ENCODE measurements around the gene ABLIM2. TPM values are rescaled to one million over a fixed set of nuclear protein-coding genes. Genes with fewer than 3 reads are reported as not detected.

The ABLIM2 gene
- total and polyA plus RNA-seq, 2 of the 8 experiments (the other 6 are each of a cell fraction or from before 2014, with no cell fraction given), result 2.8 to 3.0 TPM

DNA sequence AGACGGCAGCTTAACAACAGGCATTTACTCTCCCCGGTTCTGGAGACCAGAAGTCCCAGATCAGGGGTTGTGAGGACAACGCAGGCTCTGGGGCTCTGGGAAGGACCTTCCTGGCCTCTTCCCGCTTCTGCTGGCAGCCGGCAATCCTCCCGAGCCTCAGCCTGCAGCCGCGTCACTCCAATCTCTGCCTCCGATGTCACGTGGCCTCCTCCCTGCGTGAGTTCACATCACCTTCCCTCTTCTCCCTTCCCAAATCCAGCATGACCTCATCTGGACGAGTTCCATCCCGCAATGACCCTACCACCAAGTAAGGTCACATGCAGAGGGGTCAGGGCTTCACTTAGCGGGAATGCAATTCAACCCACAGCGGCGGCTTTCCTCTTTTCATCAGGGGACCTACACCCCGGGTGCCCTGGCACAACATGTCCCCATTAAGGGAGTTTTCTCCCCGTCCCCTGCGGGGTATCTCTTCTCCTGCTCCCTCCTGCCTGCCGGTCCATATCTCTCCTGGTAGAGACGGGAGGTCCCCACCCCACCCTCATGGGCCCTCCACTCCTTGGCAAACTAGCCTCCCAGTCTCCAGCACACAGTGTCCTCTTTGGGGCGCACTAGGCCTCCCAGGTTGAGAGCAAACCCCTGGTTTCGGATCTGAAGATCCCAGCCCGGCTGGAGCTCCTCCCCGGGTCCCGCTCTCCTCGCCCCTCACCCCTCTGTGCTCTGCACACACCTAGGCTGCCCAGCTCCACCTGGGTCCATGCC lies 25.5 kb downstream of the ABLIM2 start:
- H3K56ac ChIP-seq (replicated peaks; ENCODE audit: insufficient read length, low read depth, low read length), result no peak overlapping the region
- no peaks in the 10 kb centered on the region for H4K20me1 ChIP-seq (replicated peaks in 1 of 2; ENCODE audit: control insufficient read depth in 1 of 2, insufficient read depth in 2 of 2, low read length in 2 of 2)
- no peaks in the 10 kb centered on the region for H3K23me2 ChIP-seq (ENCODE audit: low read depth, low read length)
- H3K79me1 ChIP-seq (ENCODE audit: low read depth, low read length), result no peaks in the 10 kb centered on the region
- no peak overlapping the region for H3K27ac ChIP-seq (ENCODE audit: low read depth, low read length)
- H3K14ac ChIP-seq (ENCODE audit: insufficient read length), result no peak overlapping the region
- H3K9ac ChIP-seq (replicated peaks in 1 of 4; ENCODE audit: extremely low read depth in 1 of 4, low read depth in 3 of 4, low read length in 3 of 4), result no peak overlapping the region
- H2BK20ac ChIP-seq (ENCODE audit: low read length), result no peak overlapping the region
- H3K4me2 ChIP-seq (ENCODE audit: insufficient read depth in 1 of 2, low read depth in 2 of 2, low read length in 2 of 2), result no peak overlapping the region
- FAIRE-seq (no peak), DNase-seq (ENCODE audit: low read depth in 1 of 2, low spot score in 2 of 2) (no peak)
- 86% methylated on average over 24 of the region's 27 CpGs; no CpG with 5 or more reads in 1 of the 2 experiments for WGBS, 2 experiments (ENCODE audit: extremely low coverage in 1 of 2, insufficient coverage in 1 of 2, insufficient read length in 1 of 2, insufficient replicate concordance in 2 of 2, low coverage in 1 of 2, low lambda C conversion rate in 2 of 2, missing lambda C conversion rate in 1 of 2)
- H3K23ac ChIP-seq (ENCODE audit: insufficient read length), result no peak overlapping the region
- H4K8ac ChIP-seq (ENCODE audit: extremely low read depth, insufficient read depth, low read length), result no peak overlapping the region; the same call in 1 of the 2 replicates
- peaks cover 2 to 19% (median 12%) of the 10 kb centered on the region in 4 experiments for H3K4me1 ChIP-seq (replicated peaks in 1 of 4; ENCODE audit: control insufficient read depth in 3 of 4, insufficient read depth in 4 of 4, low read length in 3 of 4)
- H3K36me3 ChIP-seq (ENCODE audit: control insufficient read depth in 2 of 4, insufficient read depth in 4 of 4, low read length in 3 of 4), result no peaks in the 10 kb centered on the region
- CTCF ChIA-PET (ENCODE audit: partially characterized antibody), result interaction anchor here (1.1 to 1.6 kb wide), 3 partner anchors 11 to 23 kb away, joined by 3 to 6 read pairs (median 6); no protein-coding TSS in a partner anchor
- H3K4ac ChIP-seq (replicated peaks; ENCODE audit: insufficient read length, low read depth, low read length), result no peak overlapping the region
- H3K27me3 ChIP-seq (replicated peaks in 1 of 4; ENCODE audit: control insufficient read depth in 3 of 4, extremely low read depth in 1 of 4, insufficient read depth in 3 of 4, low read length in 3 of 4), result no peaks in the 10 kb centered on the region; a peak in 1 of 7 replicates
- no peaks in the 10 kb centered on the region for H3K9me3 ChIP-seq (ENCODE audit: insufficient read depth in 2 of 2, low read depth in 1 of 2, low read length in 1 of 2)
- H2AK5ac ChIP-seq (ENCODE audit: low read depth, low read length), result no peak overlapping the region
- no peak overlapping the region for H4K5ac ChIP-seq (ENCODE audit: insufficient read length, low read depth, low read length)
- H4K91ac ChIP-seq (replicated peaks; ENCODE audit: insufficient read length, low read length), result no peak overlapping the region
- TF ChIP-seq SP2 (IDR thresholded peaks at IDR 0.05; ENCODE audit: low read length) (no peak), EGR1 (IDR thresholded peaks at IDR 0.05; ENCODE audit: borderline replicate concordance, low read depth, low read length) (no peak)
- no peak overlapping the region for H3K4me3 ChIP-seq (ENCODE audit: extremely low read depth in 1 of 4, insufficient read depth in 2 of 4, low read depth in 3 of 4, low read length in 4 of 4)
- H2BK5ac ChIP-seq (ENCODE audit: low read depth, low read length), result no peak overlapping the region; the same call in 1 of the 2 replicates
- H3K79me2 ChIP-seq (ENCODE audit: control insufficient read depth in 1 of 2, insufficient read depth in 2 of 2, low read length in 2 of 2), result no peaks in the 10 kb centered on the region
- no peak overlapping the region for H2BK120ac ChIP-seq (replicated peaks; ENCODE audit: low read depth, low read length)
- POLR2A ChIA-PET (ENCODE audit: partially characterized antibody), result interaction anchor here (0.7 to 1.1 kb wide), 2 partner anchors 12 to 16 kb away, joined by 3 to 4 read pairs; no protein-coding TSS in a partner anchor
- no peak overlapping the region for H2BK12ac ChIP-seq (ENCODE audit: low read depth, low read length)
- H2AFZ ChIP-seq (ENCODE audit: low read length), result no peak overlapping the region
- H2BK15ac ChIP-seq (ENCODE audit: low read length), result 0 out of 2 replicates have a peak overlapping the region, but pooled peaks have one; percentile 12
- H3K18ac ChIP-seq (ENCODE audit: extremely low read depth, low read length), result no peak overlapping the region

Measured in H1 (cell line).